Transverse colon (tissue), 4 donors: ENCODE results near the gene SAXO1. TPM values are rescaled to one million over a fixed set of nuclear protein-coding genes. Genes with fewer than 3 reads are reported as not detected.
"Not testable (repeated sequence)": the region's sequence is repeated elsewhere in the genome, so short reads cannot be mapped to it uniquely, and the experiment has no call there.

Experiments
- DNase-seq: peaks from one replicate; pipeline ENCODE4 v3.0.0-alpha.2; 2019
- H3K27ac ChIP-seq, 4 donors: fragments of 200-600 bp; sonication (generic); 2 replicates each; pipeline ENCODE4 v1.5.1; 2016 to 2018; ENCODE audit warnings: inconsistent platforms in 4 of 4
- H3K27me3 ChIP-seq: fragments of 200-600 bp; sonication (generic); 2 replicates; pipeline ENCODE4 v1.5.1; 2017; ENCODE audit warnings: inconsistent platforms
- H3K36me3 ChIP-seq, 4 donors: fragments of 200-600 bp; sonication (generic); 2 replicates each; pipeline ENCODE4 v1.5.1; 2017 to 2019; ENCODE audit warnings: inconsistent platforms in 4 of 4
- H3K4me1 ChIP-seq, 4 donors: fragments of 200-600 bp; sonication (generic); 2 replicates each; pipeline ENCODE4 v1.5.1; 2017 to 2020; ENCODE audit warnings: inconsistent platforms in 4 of 4
- H3K4me3 ChIP-seq, 4 donors: fragments of 200-600 bp; sonication (generic); 1 replicate in 1 of 4; 2 replicates in 3 of 4; pipeline versions ENCODE4 v1.5.1 to v1.6.1; 2017 to 2019; ENCODE audit warnings: inconsistent platforms in 4 of 4
- H3K9me3 ChIP-seq, 2 donors: fragments of 200-600 bp; sonication (generic); 2 replicates each; pipeline ENCODE4 v1.5.1; 2017 to 2019; ENCODE audit warnings: inconsistent platforms in 2 of 2
- EP300 ChIP-seq: sonication (generic); formaldehyde crosslinking; IDR thresholded peaks from one replicate; pipeline ENCODE4 v1.6.1; 2017; ENCODE audit warnings: antibody characterized with exemption, low read depth
- POLR2A ChIP-seq: fragments of 450-650 bp; IDR thresholded peaks from one replicate; pipeline ENCODE4 v1.6.1; 2016; ENCODE audit warnings: antibody characterized with exemption, mild to moderate bottlenecking, moderate library complexity
- POLR2AphosphoS5 ChIP-seq, 3 donors: sonication (generic); formaldehyde crosslinking; IDR thresholded peaks; one replicate each; pipeline ENCODE4 v1.6.1; 2016; ENCODE audit warnings: antibody characterized with exemption in 3 of 3
- WGBS, 2 donors: methylation state at CpG; one replicate each; pipeline ENCODE4 v1.1.5; 2018; ENCODE audit warnings: low coverage in 1 of 2; 5-methylcytosine and 5-hydroxymethylcytosine counted together
- in situ Hi-C, 4 donors: fragments of 200-750 bp; cut with MboI; loops; one replicate each; pipeline versions ENCODE4 v1.15.0 to v1.15.1; 2017; ENCODE audit warnings: low sequenced_read_pairs in 3 of 4, low pct_ligation_motif_present in 1 of 4, low pct_unique_long_range_greater_than_20kb in 1 of 4
- intact Hi-C: fragments of 100-400 bp; cut with DNase I; formaldehyde crosslinking; loops from one replicate; pipeline ENCODE4 v1.15.1; 2023; ENCODE audit warnings: low total_unique reads
- total RNA-seq, 4 donors: library from RNA; depleted of rRNA; stranded (reverse); fragments of >200 nt; gene quantifications; one replicate each; pipeline ENCODE4 v1.1.0, GENCODE V29; 2016
- TF ChIP-seq, protein P1 (sequence below), 5 experiments: fragments of 200-600 bp in 3 of 5; fragments of 450-650 bp in 2 of 5; sonication (generic) in 3 of 5; IDR thresholded peaks; 1 replicate in 2 of 5; 2 replicates in 3 of 5; pipeline ENCODE4 v1.5.1; 2016 to 2017; ENCODE audit warnings: antibody characterized with exemption in 5 of 5, inconsistent platforms in 3 of 5, mild to moderate bottlenecking in 2 of 5, moderate library complexity in 1 of 5

The SAXO1 gene
- total RNA-seq, 4 donors from 2014 or later, result 0.41 TPM; not detected in 3

DNA sequence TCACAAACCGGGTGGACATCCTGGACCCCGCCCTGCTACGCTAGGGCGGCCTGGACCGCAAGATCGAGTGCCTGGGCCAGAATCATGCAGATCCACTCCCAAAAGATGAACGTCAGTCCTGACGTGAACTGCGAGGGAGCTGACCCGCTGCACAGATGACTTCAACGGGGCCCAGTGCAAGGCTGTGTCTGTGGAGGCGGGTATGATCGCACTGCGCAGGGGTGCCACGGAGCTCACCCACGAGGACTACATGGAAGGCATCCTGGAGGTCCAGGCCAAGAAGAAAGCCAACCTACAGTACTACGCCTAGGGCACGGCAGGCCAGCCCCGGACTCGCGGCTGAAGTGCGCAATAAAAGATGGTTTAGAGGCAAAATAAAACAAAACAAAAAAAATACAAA is 5.2 kb downstream of the SAXO1 start:
- TF ChIP-seq POLR2AphosphoS5 (IDR thresholded peaks at IDR 0.05) (no peak), EP300 (no peak), POLR2A (no peak)
- TF ChIP-seq, protein P1, sequence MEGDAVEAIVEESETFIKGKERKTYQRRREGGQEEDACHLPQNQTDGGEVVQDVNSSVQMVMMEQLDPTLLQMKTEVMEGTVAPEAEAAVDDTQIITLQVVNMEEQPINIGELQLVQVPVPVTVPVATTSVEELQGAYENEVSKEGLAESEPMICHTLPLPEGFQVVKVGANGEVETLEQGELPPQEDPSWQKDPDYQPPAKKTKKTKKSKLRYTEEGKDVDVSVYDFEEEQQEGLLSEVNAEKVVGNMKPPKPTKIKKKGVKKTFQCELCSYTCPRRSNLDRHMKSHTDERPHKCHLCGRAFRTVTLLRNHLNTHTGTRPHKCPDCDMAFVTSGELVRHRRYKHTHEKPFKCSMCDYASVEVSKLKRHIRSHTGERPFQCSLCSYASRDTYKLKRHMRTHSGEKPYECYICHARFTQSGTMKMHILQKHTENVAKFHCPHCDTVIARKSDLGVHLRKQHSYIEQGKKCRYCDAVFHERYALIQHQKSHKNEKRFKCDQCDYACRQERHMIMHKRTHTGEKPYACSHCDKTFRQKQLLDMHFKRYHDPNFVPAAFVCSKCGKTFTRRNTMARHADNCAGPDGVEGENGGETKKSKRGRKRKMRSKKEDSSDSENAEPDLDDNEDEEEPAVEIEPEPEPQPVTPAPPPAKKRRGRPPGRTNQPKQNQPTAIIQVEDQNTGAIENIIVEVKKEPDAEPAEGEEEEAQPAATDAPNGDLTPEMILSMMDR (IDR thresholded peaks at IDR 0.05), result no peak
- H3K4me1 ChIP-seq, result no peaks in the 10 kb centered on the region
- intact Hi-C loops, result loop anchor here (10.0 kb wide), 1 partner anchor 1223 kb away; no protein-coding TSS in a partner anchor
- no peak overlapping the region for H3K4me3 ChIP-seq
- in situ Hi-C loops, result loop anchor here (10.0 to 25.0 kb wide), 4 partner anchors 591 to 1491 kb away; no protein-coding TSS in a partner anchor
- H3K27ac ChIP-seq, result no peak overlapping the region
- no peaks in the 10 kb centered on the region for H3K36me3 ChIP-seq
- WGBS, 2 donors, result 95 to 100% methylated on average over 1 to 22 of the region's 22 CpGs
- DNase-seq, result no peak
- peaks cover 7% of the 10 kb centered on the region for H3K27me3 ChIP-seq
- H3K9me3 ChIP-seq, result no peaks in the 10 kb centered on the region

DNA sequence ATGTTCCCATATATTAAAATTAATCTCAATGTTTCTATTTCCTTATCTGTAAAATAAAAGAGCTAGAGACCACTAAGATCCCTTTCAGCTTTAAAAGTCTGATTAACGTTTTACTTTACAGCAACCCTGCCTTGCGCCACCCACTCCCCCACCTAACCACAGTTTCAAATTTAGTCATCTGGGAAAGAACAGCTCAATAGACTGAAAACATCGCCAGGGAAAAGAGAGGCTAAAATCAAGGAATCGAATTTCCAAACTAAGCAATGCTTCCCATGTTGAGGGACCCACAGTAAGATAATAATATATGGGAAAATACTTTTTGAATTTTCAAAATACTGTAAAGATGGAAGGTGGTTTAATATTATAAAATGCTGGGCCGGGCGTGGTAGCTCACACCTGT is 6.6 kb downstream of the SAXO1 start:
- no peaks in the 10 kb centered on the region for H3K4me1 ChIP-seq
- no peaks in the 10 kb centered on the region for H3K36me3 ChIP-seq
- H3K27ac ChIP-seq, result no peak overlapping the region
- in situ Hi-C loops, result loop anchor here (10.0 to 25.0 kb wide), 4 partner anchors 589 to 1489 kb away; no protein-coding TSS in a partner anchor
- H3K9me3 ChIP-seq, result no peaks in the 10 kb centered on the region
- no peak for TF ChIP-seq EP300
- no peak for TF ChIP-seq POLR2AphosphoS5 (IDR thresholded peaks at IDR 0.05)
- TF ChIP-seq, protein P1 (IDR thresholded peaks at IDR 0.05), result no peak
- no peak for TF ChIP-seq POLR2A
- intact Hi-C loops, result loop anchor here (10.0 kb wide), 1 partner anchor 1222 kb away; no protein-coding TSS in a partner anchor
- no peak for DNase-seq
- WGBS, 2 donors, result 86 to 87% methylated on average over 6 of the region's 6 CpGs
- no peak overlapping the region for H3K4me3 ChIP-seq
- H3K27me3 ChIP-seq, result peaks cover 7% of the 10 kb centered on the region

DNA sequence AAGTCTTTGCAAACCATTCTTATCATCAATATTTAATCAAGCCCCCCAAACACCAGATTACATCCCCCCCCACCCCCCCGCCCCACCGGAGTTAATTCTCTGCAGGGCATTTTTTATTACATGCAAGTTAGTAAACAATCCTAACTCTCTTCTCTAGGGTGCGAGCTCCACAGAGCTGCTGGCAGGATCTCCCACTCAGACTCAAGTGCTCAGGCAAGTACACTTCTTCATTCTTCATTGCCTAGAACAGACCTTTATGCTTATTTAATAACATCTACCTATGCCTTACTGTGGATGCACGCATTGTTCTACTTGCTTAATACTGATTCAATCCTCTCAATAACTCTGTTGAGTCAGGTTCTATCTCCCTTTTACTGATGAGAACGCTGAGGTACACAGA is 9.9 kb downstream of the SAXO1 start:
- no peaks in the 10 kb centered on the region for H3K27me3 ChIP-seq
- H3K27ac ChIP-seq, result no peak overlapping the region
- 52 to 58% methylated on average over 5 of the region's 5 CpGs for WGBS, 2 donors
- intact Hi-C loops (loop anchor here (10.0 kb wide), 1 partner anchor 1218 kb away; no protein-coding TSS in a partner anchor), in situ Hi-C loops (loop anchor here in 3 of 4 donors (10.0 to 25.0 kb wide), 2 partner anchors 586 to 768 kb away; no protein-coding TSS in a partner anchor)
- no peak for DNase-seq
- H3K36me3 ChIP-seq, result no peaks in the 10 kb centered on the region
- no peaks in the 10 kb centered on the region for H3K9me3 ChIP-seq
- H3K4me1 ChIP-seq, result no peaks in the 10 kb centered on the region
- no peak overlapping the region for H3K4me3 ChIP-seq
- no peak for TF ChIP-seq POLR2AphosphoS5 (IDR thresholded peaks at IDR 0.05)
- no peak for TF ChIP-seq POLR2A
- TF ChIP-seq, protein P1 (IDR thresholded peaks at IDR 0.05), result no peak

DNA sequence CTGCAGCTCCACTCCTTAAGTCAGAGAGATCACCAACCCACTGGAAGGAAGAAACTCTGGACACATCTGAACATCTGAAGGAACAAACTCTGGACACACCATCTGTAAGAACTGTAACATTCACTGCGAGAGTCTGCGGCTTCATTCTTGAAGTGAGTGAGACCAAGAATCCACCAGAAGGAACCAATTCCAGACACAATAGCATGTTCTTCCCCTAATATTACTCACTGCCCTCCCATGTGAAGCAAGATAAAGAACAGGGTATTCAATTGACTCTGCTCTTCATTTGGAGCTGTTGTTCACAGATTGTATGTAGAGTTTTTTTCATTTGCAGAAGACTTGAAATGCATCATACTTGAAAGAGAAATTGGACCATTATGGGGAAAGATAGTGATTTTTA is 10.8 kb downstream of the SAXO1 start:
- TF ChIP-seq, protein P1 (IDR thresholded peaks at IDR 0.05), result no peak
- TF ChIP-seq EP300 (no peak), POLR2AphosphoS5 (IDR thresholded peaks at IDR 0.05) (no peak)
- no peaks in the 10 kb centered on the region for H3K9me3 ChIP-seq
- no peaks in the 10 kb centered on the region for H3K4me1 ChIP-seq
- 60 to 73% methylated on average over 2 of the region's 2 CpGs for WGBS, 2 donors
- DNase-seq, result no peak
- H3K4me3 ChIP-seq, result no peak overlapping the region
- in situ Hi-C loops, result loop anchor here in 3 of 4 donors (10.0 to 25.0 kb wide), 2 partner anchors 585 to 767 kb away; no protein-coding TSS in a partner anchor
- intact Hi-C loops, result loop anchor here (10.0 kb wide), 1 partner anchor 1217 kb away; no protein-coding TSS in a partner anchor
- no peaks in the 10 kb centered on the region for H3K27me3 ChIP-seq
- no peak overlapping the region for H3K27ac ChIP-seq
- no peaks in the 10 kb centered on the region for H3K36me3 ChIP-seq

DNA sequence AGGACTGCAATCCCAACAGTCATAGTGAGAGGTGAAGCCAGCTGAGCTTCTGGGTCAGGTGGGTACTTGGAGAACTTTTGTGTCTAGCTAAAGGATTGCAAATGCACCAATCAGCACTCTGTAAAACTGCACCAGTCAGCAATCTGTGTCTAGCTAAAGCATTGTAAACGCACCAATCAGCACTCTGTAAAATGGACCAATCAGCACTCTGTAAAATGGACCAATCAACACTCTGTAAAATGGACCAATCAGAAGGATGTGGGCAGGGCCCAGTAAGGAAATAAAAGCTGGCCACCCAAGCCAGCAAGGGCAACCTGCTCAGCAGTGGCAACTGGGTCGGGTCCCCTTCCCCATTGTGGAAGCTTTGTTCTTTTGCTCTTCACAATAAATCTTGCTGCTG is 11.4 kb downstream of the SAXO1 start:
- H3K9me3 ChIP-seq, H3K27me3 ChIP-seq, H3K4me1 ChIP-seq, H3K36me3 ChIP-seq, H3K27ac ChIP-seq, H3K4me3 ChIP-seq, DNase-seq: not testable (repeated sequence)
- 84% methylated on average over 2 of the region's 2 CpGs; no CpG with 5 or more reads in 1 of the 2 donors for WGBS, 2 donors
- in situ Hi-C loops, result loop anchor here in 3 of 4 donors (10.0 to 25.0 kb wide), 2 partner anchors 584 to 767 kb away; no protein-coding TSS in a partner anchor
- intact Hi-C loops, result loop anchor here (10.0 kb wide), 1 partner anchor 1217 kb away; no protein-coding TSS in a partner anchor
